ENCODE results near the gene NKAPD1. TPM values are rescaled to one million over a fixed set of nuclear protein-coding genes. Genes with fewer than 3 reads are reported as not detected.
A peak's percentile ranks its signal among the peaks of the same experiment; 100 is the strongest.
"Not testable (repeated sequence)": the region's sequence is repeated elsewhere in the genome, so short reads cannot be mapped to it uniquely, and the experiment has no call there.

The NKAPD1 gene
- total and polyA plus RNA-seq, 8 donors = 8.7 to 26.1 (median 19.2) TPM

- WGBS, 5 donors = 0 to 1% (median 0%) methylated on average over 42 to 45 of the region's 45 CpGs
- no peaks in the 10 kb centered on the region for H3K27me3 ChIP-seq
- H3K9me3 ChIP-seq = no peaks in the 10 kb centered on the region
- peaks cover 34 to 76% (median 74%) of the 10 kb centered on the region in 4 donors for H3K36me3 ChIP-seq
- TF ChIP-seq POLR2AphosphoS5 (IDR thresholded peaks at IDR 0.05) (peak; percentile 79 to 97 (median 82)), EP300 (IDR thresholded peaks at IDR 0.05) (no peak), POLR2A (IDR thresholded peaks at IDR 0.05) (no peak)
- TF ChIP-seq, protein P1, sequence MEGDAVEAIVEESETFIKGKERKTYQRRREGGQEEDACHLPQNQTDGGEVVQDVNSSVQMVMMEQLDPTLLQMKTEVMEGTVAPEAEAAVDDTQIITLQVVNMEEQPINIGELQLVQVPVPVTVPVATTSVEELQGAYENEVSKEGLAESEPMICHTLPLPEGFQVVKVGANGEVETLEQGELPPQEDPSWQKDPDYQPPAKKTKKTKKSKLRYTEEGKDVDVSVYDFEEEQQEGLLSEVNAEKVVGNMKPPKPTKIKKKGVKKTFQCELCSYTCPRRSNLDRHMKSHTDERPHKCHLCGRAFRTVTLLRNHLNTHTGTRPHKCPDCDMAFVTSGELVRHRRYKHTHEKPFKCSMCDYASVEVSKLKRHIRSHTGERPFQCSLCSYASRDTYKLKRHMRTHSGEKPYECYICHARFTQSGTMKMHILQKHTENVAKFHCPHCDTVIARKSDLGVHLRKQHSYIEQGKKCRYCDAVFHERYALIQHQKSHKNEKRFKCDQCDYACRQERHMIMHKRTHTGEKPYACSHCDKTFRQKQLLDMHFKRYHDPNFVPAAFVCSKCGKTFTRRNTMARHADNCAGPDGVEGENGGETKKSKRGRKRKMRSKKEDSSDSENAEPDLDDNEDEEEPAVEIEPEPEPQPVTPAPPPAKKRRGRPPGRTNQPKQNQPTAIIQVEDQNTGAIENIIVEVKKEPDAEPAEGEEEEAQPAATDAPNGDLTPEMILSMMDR (IDR thresholded peaks at IDR 0.05) = peak in 2 of 7 experiments; percentile 8 to 34
- H3K27ac ChIP-seq = peak within 1 kb of the TSS; percentile 79 to 86 (median 85)
- H3K4me1 ChIP-seq = peaks cover 30 to 48% (median 40%) of the 10 kb centered on the region in 4 donors
- intact Hi-C loops (cut with DNase I; ENCODE audit: low total_unique reads) = no loop called here
- peak; percentile 95 to 99 for DNase-seq
- peak within 1 kb of the TSS; percentile 73 to 94 (median 82) for H3K4me3 ChIP-seq
Measured at GRCh38 chr11:112086422-112087191, 12.5 kb downstream of the NKAPD1 start, which contains the start of the genes SDHD and TIMM8B. Gene SDHD (plus strand): TSS chr11:112086873. CDS start chr11:112086908, 35 bp downstream. Gene TIMM8B (minus strand): TSS chr11:112086756. CDS start chr11:112086723, 33 bp downstream.

DNA sequence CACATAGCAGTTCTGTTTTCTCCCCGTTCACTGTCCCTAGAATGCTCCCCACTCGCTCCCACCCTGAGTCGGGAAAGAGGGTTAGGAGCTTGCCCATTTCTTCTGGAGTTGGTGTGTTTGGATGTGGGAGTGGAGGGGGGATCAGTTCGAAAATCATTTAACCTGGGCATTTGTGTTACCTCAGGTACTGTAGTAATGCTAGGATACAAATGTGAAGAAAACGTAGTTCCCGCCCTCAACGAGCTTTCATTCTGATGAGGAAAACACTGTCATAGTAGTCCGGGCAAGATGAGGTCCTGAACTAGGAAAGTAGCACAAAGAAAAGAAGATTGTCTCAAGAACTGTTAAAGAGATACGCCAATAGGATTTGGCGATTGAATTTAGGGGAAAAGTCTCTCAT is 13.1 kb downstream of the NKAPD1 start:
- peak overlapping the region; percentile 73 to 94 (median 82) for H3K4me3 ChIP-seq
- intact Hi-C loops (cut with DNase I; ENCODE audit: low total_unique reads) = no loop called here
- H3K27me3 ChIP-seq = no peaks in the 10 kb centered on the region
- peaks cover 30 to 48% (median 40%) of the 10 kb centered on the region in 4 donors for H3K4me1 ChIP-seq
- H3K36me3 ChIP-seq = peaks cover 37 to 76% (median 74%) of the 10 kb centered on the region in 4 donors
- 14 to 16% (median 15%) methylated on average over 10 of the region's 10 CpGs for WGBS, 5 donors
- H3K27ac ChIP-seq = peak overlapping the region; percentile 79 to 86 (median 85)
- peak in 1 of 2 donors; percentile 14 for DNase-seq
- TF ChIP-seq, protein P1 (IDR thresholded peaks at IDR 0.05) = no peak
- TF ChIP-seq EP300 (IDR thresholded peaks at IDR 0.05) (no peak), POLR2AphosphoS5 (IDR thresholded peaks at IDR 0.05) (no peak), POLR2A (IDR thresholded peaks at IDR 0.05) (no peak)
- H3K9me3 ChIP-seq = no peaks in the 10 kb centered on the region

- H3K27ac ChIP-seq; H3K4me1 ChIP-seq; intact Hi-C loops (cut with DNase I; ENCODE audit: low total_unique reads); H3K4me3 ChIP-seq; DNase-seq; H3K27me3 ChIP-seq; H3K9me3 ChIP-seq: not testable (repeated sequence)
- peaks cover 30 to 87% (median 85%) of the 10 kb centered on the region in 4 donors for H3K36me3 ChIP-seq
- 90 to 98% (median 95%) methylated on average over 2 of the region's 2 CpGs for WGBS, 5 donors
Measured at GRCh38 chr11:112095302-112095701, 21.2 kb downstream of the NKAPD1 start.

DNA sequence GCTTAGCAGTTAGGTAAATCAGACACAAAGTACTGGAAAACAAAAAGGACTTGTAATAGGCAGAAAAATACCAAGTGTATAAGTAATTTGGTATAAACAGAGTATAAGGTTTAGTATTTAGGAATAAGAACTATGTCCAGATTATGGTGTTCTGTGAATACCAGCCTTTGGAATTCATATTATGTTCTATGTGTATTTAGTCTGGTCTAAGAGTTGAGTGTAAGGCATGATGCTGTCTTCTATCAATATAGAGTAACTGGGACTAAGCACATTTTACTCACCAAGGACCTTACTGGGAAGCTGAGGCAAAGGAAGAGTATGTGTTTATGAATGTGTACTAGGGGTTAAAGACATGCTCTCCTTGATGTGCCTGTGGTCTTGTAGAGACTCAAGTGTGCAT is 22.1 kb downstream of the NKAPD1 start:
- H3K27me3 ChIP-seq = no peaks in the 10 kb centered on the region
- no peak for DNase-seq
- intact Hi-C loops (cut with DNase I; ENCODE audit: low total_unique reads) = no loop called here
- peaks cover 22 to 78% (median 76%) of the 10 kb centered on the region in 4 donors for H3K36me3 ChIP-seq
- H3K27ac ChIP-seq = no peak overlapping the region
- H3K4me1 ChIP-seq = peaks cover 0 to 9% (median 0%) of the 10 kb centered on the region in 4 donors
- no peak overlapping the region for H3K4me3 ChIP-seq
- no peaks in the 10 kb centered on the region for H3K9me3 ChIP-seq
- TF ChIP-seq POLR2A (IDR thresholded peaks at IDR 0.05) (no peak), POLR2AphosphoS5 (IDR thresholded peaks at IDR 0.05) (no peak), EP300 (IDR thresholded peaks at IDR 0.05) (no peak)
- TF ChIP-seq, protein P1 (IDR thresholded peaks at IDR 0.05) = no peak

All from stomach (tissue), 9 donors.